Keratinocyte (primary cell): ENCODE measurements around the gene NPHP1. TPM values are rescaled to one million over a fixed set of nuclear protein-coding genes. Genes with fewer than 3 reads are reported as not detected.

Source experiments
- DNase-seq: peaks from one replicate; pipeline ENCODE4 v3.0.0-alpha.2; 2011; ENCODE audit warnings: low read depth, missing footprints, low spot score
- FAIRE-seq: peaks from 2 replicates; lab custom pipeline; 2011; peaks lifted over from hg19 to GRCh38; lab: Jason Lieb, UNC
- H2AFZ ChIP-seq: 2 replicates; pipeline ENCODE4 v1.6.0; 2012; ENCODE audit warnings: low read length, control low read depth, inconsistent platforms; ENCODE audit not compliant: control insufficient read depth
- H3K27ac ChIP-seq: 2 replicates; pipeline ENCODE4 v1.5.1; 2011; ENCODE audit warnings: low read length; ENCODE audit not compliant: control insufficient read depth, insufficient read depth
- H3K27me3 ChIP-seq: 3 replicates; pipeline ENCODE4 v1.6.0; 2011; ENCODE audit warnings: low read length; ENCODE audit not compliant: control insufficient read depth, insufficient read depth; ENCODE audit errors: extremely low read depth
- H3K36me3 ChIP-seq, 2 experiments: 2 replicates in 1 of 2; 3 replicates in 1 of 2; pipeline ENCODE4 v1.5.1; 2011; ENCODE audit warnings: low read length in 2 of 2, mild to moderate bottlenecking in 1 of 2; ENCODE audit not compliant: control insufficient read depth in 2 of 2, insufficient read depth in 2 of 2; ENCODE audit errors: extremely low read depth in 1 of 2
- H3K4me1 ChIP-seq: 3 replicates; pipeline ENCODE4 v1.5.1; 2011; ENCODE audit warnings: low read length; ENCODE audit not compliant: control insufficient read depth, insufficient read depth; ENCODE audit errors: extremely low read depth
- H3K4me2 ChIP-seq: 3 replicates; pipeline ENCODE4 v1.6.0; 2011; ENCODE audit warnings: low read depth, low read length; ENCODE audit not compliant: control insufficient read depth, insufficient read depth; ENCODE audit errors: extremely low read depth
- H3K4me3 ChIP-seq, 3 experiments: fragments of 200-600 bp in 1 of 3; sonication (generic) in 1 of 3; 2 replicates in 2 of 3; 3 replicates in 1 of 3; pipeline ENCODE4 v1.5.1; 2011 to 2016; ENCODE audit warnings: low read length in 3 of 3, mild to moderate bottlenecking in 3 of 3, control low read depth in 2 of 3, inconsistent platforms in 1 of 3, low read depth in 1 of 3, mixed read lengths in 1 of 3, mixed run types in 1 of 3, moderate library complexity in 1 of 3; ENCODE audit not compliant: control insufficient read depth in 2 of 3, insufficient read depth in 2 of 3; ENCODE audit errors: extremely low read depth in 1 of 3
- H3K79me2 ChIP-seq: 2 replicates; pipeline ENCODE4 v1.6.0; 2012; ENCODE audit warnings: low read length; ENCODE audit not compliant: control insufficient read depth, insufficient read depth
- H3K9ac ChIP-seq: 3 replicates; pipeline ENCODE4 v1.6.0; 2011; ENCODE audit warnings: low read length; ENCODE audit not compliant: control insufficient read depth, insufficient read depth; ENCODE audit errors: extremely low read depth
- H3K9me1 ChIP-seq: 3 replicates; pipeline ENCODE4 v1.6.0; 2011; ENCODE audit warnings: low read length; ENCODE audit not compliant: control insufficient read depth, insufficient read depth; ENCODE audit errors: extremely low read depth
- H3K9me3 ChIP-seq: 2 replicates; pipeline ENCODE4 v1.5.1; 2012; ENCODE audit warnings: low read depth, low read length; ENCODE audit not compliant: control insufficient read depth
- H4K20me1 ChIP-seq: 3 replicates; pipeline ENCODE4 v1.6.0; 2011; ENCODE audit warnings: low read length; ENCODE audit not compliant: control insufficient read depth, insufficient read depth; ENCODE audit errors: extremely low read depth
- CTCF ChIP-seq, 3 experiments: IDR thresholded peaks in 1 of 3; conservative IDR thresholded peaks in 1 of 3; optimal IDR thresholded peaks in 1 of 3; 2 replicates in 2 of 3; 3 replicates in 1 of 3; pipeline versions ENCODE3 to v1.5.1; 2011; ENCODE audit warnings: low read length in 3 of 3, mild to moderate bottlenecking in 3 of 3, moderate library complexity in 2 of 3, control low read depth in 1 of 3, inconsistent platforms in 1 of 3; ENCODE audit not compliant: insufficient read depth in 2 of 3; ENCODE audit errors: extremely low read depth in 1 of 3
- EZH2 ChIP-seq: IDR thresholded peaks from one replicate; pipeline ENCODE4 v1.6.1; 2012; ENCODE audit warnings: inconsistent platforms, mild to moderate bottlenecking, low read length, moderate library complexity
- dilution Hi-C: fragments of 300-500 bp; cut with MboI; formaldehyde crosslinking; loops from one replicate; pipeline ENCODE4 v1.7.0; 2020; ENCODE audit warnings: low sequenced_read_pairs; ENCODE audit not compliant: extremely low pct_ligation_motif_present
- polyA plus RNA-seq, 5 experiments: library from polyadenylated mRNA; depleted of rRNA in 3 of 5; stranded (reverse) in 3 of 5; stranded (forward) in 1 of 5; unstranded in 1 of 5; fragments of >200 nt; gene quantifications; 1 replicate in 1 of 5; 2 replicates in 3 of 5; 3 replicates in 1 of 5; pipeline versions ENCODE4 v1.2.1 to v1.2.3, GENCODE V29; 2011 to 2012; ENCODE audit warnings: missing spikeins in 2 of 5, low read depth in 1 of 5, low replicate concordance in 1 of 5

The NPHP1 gene
- polyA plus RNA-seq, 1 donor (not counting 4 experiments of a cell fraction or from before 2014, with no cell fraction given): 8.1 TPM

- H3K4me3 ChIP-seq: no peak overlapping the region
- no peaks in the 10 kb centered on the region for H3K9me1 ChIP-seq
- FAIRE-seq (no peak), DNase-seq (no peak)
- H3K27me3 ChIP-seq: no peaks in the 10 kb centered on the region
- dilution Hi-C loops: no loop called here
- TF ChIP-seq EZH2 (no peak), CTCF (optimal IDR thresholded peaks at IDR 0.05 in 1 of 3, IDR thresholded peaks at IDR 0.05 in 1 of 3, conservative IDR thresholded peaks at IDR 0.05 in 1 of 3; ENCODE audit: extremely low read depth in 1 of 3, insufficient read depth in 2 of 3, low read length in 3 of 3) (no peak)
- H3K27ac ChIP-seq: no peak overlapping the region
- no peak overlapping the region for H3K4me2 ChIP-seq
- H3K9me3 ChIP-seq: no peaks in the 10 kb centered on the region
- H3K4me1 ChIP-seq: peaks cover 22% of the 10 kb centered on the region
- H3K36me3 ChIP-seq: no peaks in the 10 kb centered on the region
- no peak overlapping the region for H3K9ac ChIP-seq
- H2AFZ ChIP-seq: no peak overlapping the region
- H3K79me2 ChIP-seq: no peaks in the 10 kb centered on the region
- no peaks in the 10 kb centered on the region for H4K20me1 ChIP-seq
These were observed 77.9 kb downstream of the NPHP1 start for GRCh38 chr2:110126906-110127305.

DNA sequence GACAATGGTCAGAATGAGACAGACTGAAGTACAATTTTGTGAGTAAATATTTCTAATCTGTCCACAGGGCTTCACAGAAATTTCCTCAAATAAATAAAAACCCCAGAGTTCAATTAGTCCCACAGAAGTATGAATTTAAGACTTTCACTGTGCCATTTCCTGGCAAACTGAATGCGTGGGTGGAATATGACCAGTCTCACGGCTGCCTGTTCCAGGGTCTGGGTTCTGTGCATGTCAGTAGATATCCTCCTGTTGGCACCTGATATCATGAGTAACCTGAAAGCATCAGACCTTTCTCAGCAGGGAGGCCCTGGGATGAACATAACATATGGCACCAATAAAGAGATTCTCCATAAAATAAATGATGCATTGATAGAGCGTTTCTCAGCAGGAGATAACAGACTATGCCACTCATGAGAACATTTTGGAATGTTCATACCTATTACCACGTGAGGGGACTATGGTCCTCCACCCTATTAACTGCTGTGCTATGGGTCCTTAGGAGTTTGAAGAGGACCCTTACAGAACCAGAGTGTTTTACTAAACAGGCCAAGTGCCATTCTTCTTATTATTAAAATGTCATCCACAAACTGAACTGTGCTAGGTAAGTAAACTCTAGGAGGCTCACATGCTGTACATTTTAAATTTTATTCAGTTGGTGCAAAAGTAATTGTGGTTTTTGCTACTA is 78.6 kb downstream of the NPHP1 start:
- Histone ChIP-seq H3K27ac (no peak overlapping the region), H2AFZ (no peak overlapping the region), H4K20me1 (no peaks in the 10 kb centered on the region), H3K4me2 (no peak overlapping the region), H3K9me1 (no peaks in the 10 kb centered on the region), H3K4me1 (peaks cover 22% of the 10 kb centered on the region), H3K9ac (no peak overlapping the region), H3K36me3 (no peaks in the 10 kb centered on the region), H3K79me2 (no peaks in the 10 kb centered on the region), H3K9me3 (no peaks in the 10 kb centered on the region), H3K4me3 (no peak overlapping the region), H3K27me3 (no peaks in the 10 kb centered on the region)
- no peak for DNase-seq
- FAIRE-seq: no peak
- TF ChIP-seq EZH2: no peak
- TF ChIP-seq CTCF (optimal IDR thresholded peaks at IDR 0.05 in 1 of 3, IDR thresholded peaks at IDR 0.05 in 1 of 3, conservative IDR thresholded peaks at IDR 0.05 in 1 of 3; ENCODE audit: extremely low read depth in 1 of 3, insufficient read depth in 2 of 3, low read length in 3 of 3): no peak
- dilution Hi-C loops: no loop called here
